Lower leg skin (tissue), 4 donors: ENCODE results near the gene SIGLEC15. TPM values are rescaled to one million over a fixed set of nuclear protein-coding genes. Genes with fewer than 3 reads are reported as not detected.

ENCODE experiments used
- DNase-seq, 2 donors: peaks; one replicate each; pipeline ENCODE4 v3.0.0-alpha.2; 2019; ENCODE audit warnings: low spot score in 2 of 2
- H3K4me3 ChIP-seq: fragments of 200-600 bp; sonication (generic); 2 replicates; pipeline ENCODE4 v1.5.1; 2017; ENCODE audit warnings: mild to moderate bottlenecking, low read depth; ENCODE audit not compliant: poor library complexity, severe bottlenecking
- POLR2A ChIP-seq, 2 donors: fragments of 450-650 bp; IDR thresholded peaks; one replicate each; pipeline ENCODE4 v1.6.1; 2016 to 2017; ENCODE audit warnings: antibody characterized with exemption in 2 of 2, mild to moderate bottlenecking in 1 of 2, moderate library complexity in 1 of 2
- WGBS, 2 donors: methylation state at CpG; one replicate each; pipeline ENCODE4 v1.1.5; 2018; 5-methylcytosine and 5-hydroxymethylcytosine counted together
- intact Hi-C: fragments of 100-400 bp; cut with DNase I; formaldehyde crosslinking; loops from one replicate; pipeline ENCODE4 v1.15.0; 2023; ENCODE audit warnings: low total_unique reads
- total RNA-seq, 4 donors: library from RNA; depleted of rRNA; stranded (reverse); fragments of >200 nt; gene quantifications; one replicate each; pipeline ENCODE4 v1.1.0, GENCODE V29; 2016
- TF ChIP-seq, protein P1 (sequence below), 3 donors: fragments of 450-650 bp; IDR thresholded peaks; one replicate each; pipeline ENCODE4 v1.5.1; 2016; ENCODE audit warnings: antibody characterized with exemption in 3 of 3, mild to moderate bottlenecking in 3 of 3, moderate library complexity in 2 of 3

SIGLEC15 gene
- total RNA-seq, 4 donors from 2014 or later, result 0.27 to 1.9 (median 0.38) TPM; not detected in 1

DNA sequence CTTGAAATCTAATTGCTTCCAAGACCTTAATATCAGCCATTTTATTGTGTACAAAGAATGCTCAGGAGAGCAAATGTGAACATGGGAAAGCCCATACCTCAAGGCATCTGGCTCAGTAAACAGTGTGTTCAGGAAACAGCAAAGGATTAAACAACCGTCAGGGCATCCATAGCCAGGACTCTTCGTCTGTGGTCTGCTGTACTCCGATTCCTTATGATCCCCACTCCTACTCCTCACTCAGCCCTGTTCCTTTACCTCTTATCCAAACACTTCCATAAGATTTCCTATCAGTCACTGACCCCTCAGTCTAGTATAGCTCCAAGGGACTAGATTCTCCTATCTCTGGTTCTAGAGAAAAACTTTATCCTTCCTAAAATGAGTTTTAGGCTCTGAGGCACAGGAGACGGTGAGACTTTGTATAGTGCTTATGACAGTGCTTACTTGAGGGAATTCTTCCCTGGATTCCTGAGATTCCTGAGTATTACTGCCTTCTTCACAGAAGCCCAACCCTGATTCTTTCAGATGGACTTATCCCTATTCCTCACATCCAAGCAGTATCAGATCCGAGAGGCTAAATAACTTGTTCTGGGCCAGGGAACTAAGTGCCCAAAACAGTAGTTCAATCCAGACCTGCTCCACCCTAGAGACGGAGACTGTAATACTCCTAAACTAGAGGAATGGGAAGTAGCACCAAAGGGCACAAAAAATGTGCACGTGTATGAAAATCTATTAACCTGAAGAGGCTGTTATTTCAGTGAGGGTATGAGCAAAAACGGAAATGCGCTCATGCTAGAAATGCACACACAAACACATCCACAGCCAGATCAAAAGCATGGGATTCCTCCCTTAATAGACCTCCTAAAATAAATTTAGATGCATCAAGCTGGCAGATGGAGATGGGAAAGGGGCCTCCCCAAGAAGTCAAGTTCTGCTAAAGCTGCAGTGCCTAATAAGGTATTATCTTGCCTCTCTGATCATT, 42.1 kb upstream of the SIGLEC15 start:
- intact Hi-C loops, result no loop called here
- TF ChIP-seq, protein P1, sequence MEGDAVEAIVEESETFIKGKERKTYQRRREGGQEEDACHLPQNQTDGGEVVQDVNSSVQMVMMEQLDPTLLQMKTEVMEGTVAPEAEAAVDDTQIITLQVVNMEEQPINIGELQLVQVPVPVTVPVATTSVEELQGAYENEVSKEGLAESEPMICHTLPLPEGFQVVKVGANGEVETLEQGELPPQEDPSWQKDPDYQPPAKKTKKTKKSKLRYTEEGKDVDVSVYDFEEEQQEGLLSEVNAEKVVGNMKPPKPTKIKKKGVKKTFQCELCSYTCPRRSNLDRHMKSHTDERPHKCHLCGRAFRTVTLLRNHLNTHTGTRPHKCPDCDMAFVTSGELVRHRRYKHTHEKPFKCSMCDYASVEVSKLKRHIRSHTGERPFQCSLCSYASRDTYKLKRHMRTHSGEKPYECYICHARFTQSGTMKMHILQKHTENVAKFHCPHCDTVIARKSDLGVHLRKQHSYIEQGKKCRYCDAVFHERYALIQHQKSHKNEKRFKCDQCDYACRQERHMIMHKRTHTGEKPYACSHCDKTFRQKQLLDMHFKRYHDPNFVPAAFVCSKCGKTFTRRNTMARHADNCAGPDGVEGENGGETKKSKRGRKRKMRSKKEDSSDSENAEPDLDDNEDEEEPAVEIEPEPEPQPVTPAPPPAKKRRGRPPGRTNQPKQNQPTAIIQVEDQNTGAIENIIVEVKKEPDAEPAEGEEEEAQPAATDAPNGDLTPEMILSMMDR (IDR thresholded peaks at IDR 0.05), result no peak
- TF ChIP-seq POLR2A (IDR thresholded peaks at IDR 0.05), result no peak
- WGBS, 2 donors, result 64 to 66% methylated on average over 9 of the region's 9 CpGs
- no peak for DNase-seq
- H3K4me3 ChIP-seq, result no peak overlapping the region

DNA sequence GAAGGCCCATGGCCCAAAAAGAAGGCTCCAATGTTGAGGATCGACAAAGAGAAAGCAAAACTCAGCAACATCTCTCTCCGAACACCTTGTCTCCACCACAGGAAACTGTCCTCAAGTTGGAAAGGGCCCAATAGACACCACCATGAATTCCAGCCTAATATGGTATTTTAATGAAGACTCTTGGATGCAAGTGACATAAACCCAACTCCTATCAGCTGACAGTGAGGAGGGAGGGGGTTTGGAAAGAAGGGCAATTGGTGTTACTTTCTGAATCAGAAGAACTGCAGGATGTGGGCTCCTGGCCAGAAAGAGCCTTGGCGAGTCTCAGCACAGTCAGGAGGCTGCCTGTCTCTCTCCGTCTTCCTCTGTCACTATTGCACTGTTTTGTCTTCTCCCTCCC, 40.3 kb upstream of the SIGLEC15 start:
- no peak overlapping the region for H3K4me3 ChIP-seq
- DNase-seq, result no peak
- TF ChIP-seq, protein P1 (IDR thresholded peaks at IDR 0.05), result no peak
- no peak for TF ChIP-seq POLR2A (IDR thresholded peaks at IDR 0.05)
- intact Hi-C loops, result no loop called here
- WGBS, 2 donors, result 39 to 43% methylated on average over 4 of the region's 4 CpGs

DNA sequence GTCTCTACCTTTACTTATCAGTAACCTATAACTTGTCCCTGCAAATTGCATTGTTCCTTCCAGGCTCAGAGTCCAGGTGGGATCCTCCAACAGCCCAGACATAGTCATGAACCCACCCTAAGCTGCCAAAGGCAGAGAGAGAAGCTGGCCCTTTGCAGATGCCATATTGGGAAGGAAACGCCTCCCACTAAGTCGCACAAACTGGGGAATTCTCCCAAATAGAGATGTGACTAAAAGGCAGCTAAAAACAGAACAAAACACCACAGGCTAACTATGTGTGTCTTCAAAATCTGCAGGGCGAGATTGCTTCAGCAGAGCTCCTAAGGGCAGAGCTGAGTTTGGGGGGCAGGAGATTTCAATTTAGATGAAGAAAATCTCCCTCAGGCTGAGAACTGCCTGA, 38.5 kb upstream of the SIGLEC15 start:
- TF ChIP-seq, protein P1 (IDR thresholded peaks at IDR 0.05), result no peak
- TF ChIP-seq POLR2A (IDR thresholded peaks at IDR 0.05), result no peak
- intact Hi-C loops, result no loop called here
- DNase-seq, result no peak
- WGBS, 2 donors, result 88 to 95% methylated on average over 3 of the region's 3 CpGs
- H3K4me3 ChIP-seq, result no peak overlapping the region

DNA sequence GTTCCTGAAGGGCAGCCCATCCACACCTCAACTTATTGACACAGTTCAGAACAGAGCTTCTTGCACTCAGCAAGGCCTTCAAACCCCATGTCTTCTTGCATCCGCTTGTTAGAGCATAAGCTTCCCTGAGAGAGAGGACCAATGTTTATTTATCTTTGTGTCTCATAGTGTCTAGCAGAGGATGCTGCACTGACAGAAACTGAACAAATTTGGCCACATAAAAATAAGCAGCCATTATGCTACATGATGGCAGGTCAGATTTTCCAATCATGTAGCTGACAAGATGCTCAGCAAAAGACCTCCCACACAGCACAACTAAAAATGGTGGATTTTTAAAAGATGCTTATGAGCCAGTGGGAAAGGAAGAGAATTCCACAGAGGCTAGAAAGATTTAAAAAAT, 38.1 kb upstream of the SIGLEC15 start:
- WGBS, 2 donors, result 100% methylated on average over 1 of the region's 1 CpG
- H3K4me3 ChIP-seq, result no peak overlapping the region
- no peak for DNase-seq
- intact Hi-C loops, result no loop called here
- no peak for TF ChIP-seq POLR2A (IDR thresholded peaks at IDR 0.05)
- TF ChIP-seq, protein P1 (IDR thresholded peaks at IDR 0.05), result no peak

DNA sequence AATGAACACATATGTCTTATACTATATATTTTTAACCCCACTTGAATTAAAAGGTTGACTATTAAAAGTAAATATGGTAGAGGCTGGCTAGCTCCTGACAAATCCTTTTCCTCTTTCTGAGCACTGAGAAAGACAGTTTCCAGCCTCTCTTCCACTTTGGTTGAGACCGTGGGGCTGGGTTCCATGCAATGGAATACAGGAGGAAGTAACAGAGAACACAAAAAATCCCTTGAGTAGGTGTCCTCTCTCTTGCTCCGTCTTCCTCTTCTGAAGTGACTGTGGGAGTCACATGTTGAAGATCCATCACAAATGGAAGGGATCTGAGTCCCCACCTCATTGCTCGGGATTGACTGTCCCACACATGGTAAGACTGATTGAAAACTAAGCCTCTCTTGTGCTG, 36.6 kb upstream of the SIGLEC15 start:
- intact Hi-C loops, result no loop called here
- whole genome bisulfite sequencing, 2 donors, result 76 to 86% methylated on average over 3 of the region's 3 CpGs
- no peak overlapping the region for H3K4me3 ChIP-seq

More for the DNA sequence above, 36.6 kb upstream of the SIGLEC15 start:
- no peak for DNase-seq
- TF ChIP-seq POLR2A (IDR thresholded peaks at IDR 0.05), result no peak
- TF ChIP-seq, protein P1 (IDR thresholded peaks at IDR 0.05), result no peak
